Sciatic nerve (tissue), 2 donors: ENCODE measurements around the gene CD300A. TPM values are rescaled to one million over a fixed set of nuclear protein-coding genes. Genes with fewer than 3 reads are reported as not detected.
A peak's percentile ranks its signal among the peaks of the same experiment; 100 is the strongest.

Experiments used
- ATAC-seq: fragments of 200-7000 bp; cut with Tn5 transposase; one replicate; pipeline ENCODE4 v1.9.1; 2020; ENCODE audit warnings: mild to moderate bottlenecking, moderate library complexity
- DNase-seq: peaks from one replicate; pipeline ENCODE4 v3.0.0-alpha.2; 2020; ENCODE audit warnings: low spot score
- intact Hi-C: fragments of 100-400 bp; cut with DNase I; formaldehyde crosslinking; loops from one replicate; pipeline ENCODE4 v1.14.2; 2022
- total RNA-seq: library from RNA; stranded (reverse); fragmentation: NEBNext Ultra II Directional; extraction: Animal tissue kit (Norgen Biotek cat#: 25700); gene quantifications from one replicate; pipeline ENCODE4 v1.2.1, GENCODE V29; 2021
- donor health status: DM: no; HTN: no; CAD: no.
- donor health status: DM: no; HTN: no; CAD: no.

The CD300A gene
- total RNA-seq, 1 donor from 2014 or later, result 13.0 TPM

DNA sequence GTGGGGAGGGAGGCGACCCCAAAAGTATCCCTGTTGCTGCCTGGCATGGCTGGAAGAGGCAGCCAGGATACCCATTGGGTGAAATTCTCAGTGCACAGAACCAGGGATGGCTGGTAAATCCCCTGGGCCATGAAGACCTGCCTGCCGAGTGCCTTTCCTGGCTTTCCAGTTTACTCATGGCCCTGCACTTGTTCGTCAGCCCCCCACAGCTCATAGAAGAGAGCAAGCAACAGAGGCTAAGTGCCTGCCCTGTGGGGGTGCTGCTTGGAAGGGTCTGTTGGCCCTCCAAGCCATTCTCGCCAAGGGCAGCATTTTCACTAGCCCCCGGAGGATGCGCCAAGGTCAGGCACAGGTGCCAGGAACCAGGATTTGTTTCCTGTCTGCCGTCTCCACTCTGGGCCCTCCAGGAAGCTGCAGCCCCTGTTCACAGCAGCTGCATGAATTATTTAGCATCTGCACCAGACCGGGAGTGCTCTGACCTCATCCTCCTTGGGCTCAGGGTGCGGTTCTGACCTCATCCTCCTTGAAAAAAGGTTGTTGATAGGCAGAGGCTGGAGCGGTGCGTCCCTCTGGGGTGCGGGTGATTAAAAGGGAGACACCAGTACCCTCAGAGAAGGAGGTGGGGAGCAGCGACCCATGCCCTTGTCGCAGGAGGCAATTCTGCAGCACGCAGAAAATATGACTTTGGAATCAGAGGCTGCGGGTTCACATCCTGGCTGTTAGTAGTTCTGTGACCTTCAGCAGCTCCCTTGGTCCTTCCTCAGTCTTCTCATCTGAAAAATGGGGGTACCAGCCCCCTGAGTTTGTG, 14.2 kb upstream of the CD300A start:
- ATAC-seq (peak; percentile 38), DNase-seq (no peak)
- intact Hi-C loops, result no loop called here

DNA sequence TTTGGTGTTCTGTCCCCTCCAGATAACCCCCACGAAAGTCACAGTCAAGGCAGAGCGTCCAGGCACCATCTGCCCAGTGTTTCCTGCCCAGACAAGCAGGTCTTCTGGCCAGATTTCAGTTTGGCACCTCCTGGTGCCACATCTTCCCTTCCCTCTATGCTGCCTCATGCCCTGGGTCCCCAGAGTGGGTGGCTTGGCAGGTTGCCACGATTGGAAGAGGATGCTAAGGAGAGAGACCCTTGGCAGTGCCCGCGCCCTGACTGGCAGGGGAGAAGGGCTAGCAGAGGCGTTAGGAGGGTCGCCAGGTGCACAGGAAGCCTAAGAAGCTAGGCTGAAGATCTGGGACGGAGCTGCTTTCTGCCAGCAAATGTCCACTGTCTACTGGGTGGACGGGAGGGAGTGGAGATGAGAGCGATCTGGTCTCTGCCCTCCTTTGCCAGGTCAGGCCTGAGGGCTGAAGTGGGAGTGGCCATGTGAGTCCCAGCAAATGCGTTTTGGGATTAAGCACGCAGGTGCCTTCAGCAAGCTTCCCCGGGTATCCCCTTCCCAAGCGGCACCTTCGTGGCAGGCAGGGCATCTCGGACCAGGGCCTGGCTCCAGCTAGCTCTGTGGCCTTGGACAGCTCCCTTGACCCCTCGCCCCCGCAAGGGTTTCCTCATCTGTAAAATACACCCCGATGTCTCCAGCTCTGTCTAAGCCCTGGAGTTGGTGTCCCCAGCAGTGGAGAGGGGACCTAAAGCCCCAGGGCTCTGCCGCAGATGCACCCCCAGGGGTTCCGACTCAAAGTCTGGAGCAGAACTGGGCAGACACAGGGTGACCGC, 13.4 kb upstream of the CD300A start:
- DNase-seq (no peak), ATAC-seq (peak; percentile 6)
- intact Hi-C loops, result no loop called here

DNA sequence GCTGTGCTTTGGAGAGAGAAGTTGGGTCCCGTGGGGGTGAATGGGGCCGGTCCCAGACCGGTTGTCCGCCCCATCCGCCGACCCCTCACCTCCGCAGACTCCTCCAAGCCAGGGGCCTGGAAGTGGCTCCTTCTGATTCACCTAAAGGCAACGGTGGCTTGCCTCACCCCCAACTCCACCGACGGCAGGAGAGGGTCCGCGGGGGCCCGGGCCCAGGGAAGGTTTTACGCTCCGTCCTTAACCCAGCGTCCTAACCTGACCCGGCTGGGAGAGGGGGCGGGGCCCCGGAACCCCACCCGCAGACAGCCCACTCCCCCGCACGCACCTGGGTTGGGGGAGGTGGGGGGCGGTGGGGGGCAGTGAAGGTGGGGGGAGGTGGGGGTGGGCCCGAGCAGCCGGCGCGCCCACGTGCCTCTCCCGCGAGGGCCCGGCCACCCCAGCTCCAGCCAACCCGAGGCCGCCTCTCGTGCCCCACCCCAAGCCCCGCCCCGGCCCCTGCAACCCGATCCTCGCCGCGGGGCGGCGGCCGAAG, 12.7 kb upstream of the CD300A start:
- peak; percentile 3 for ATAC-seq
- DNase-seq, result no peak

DNA sequence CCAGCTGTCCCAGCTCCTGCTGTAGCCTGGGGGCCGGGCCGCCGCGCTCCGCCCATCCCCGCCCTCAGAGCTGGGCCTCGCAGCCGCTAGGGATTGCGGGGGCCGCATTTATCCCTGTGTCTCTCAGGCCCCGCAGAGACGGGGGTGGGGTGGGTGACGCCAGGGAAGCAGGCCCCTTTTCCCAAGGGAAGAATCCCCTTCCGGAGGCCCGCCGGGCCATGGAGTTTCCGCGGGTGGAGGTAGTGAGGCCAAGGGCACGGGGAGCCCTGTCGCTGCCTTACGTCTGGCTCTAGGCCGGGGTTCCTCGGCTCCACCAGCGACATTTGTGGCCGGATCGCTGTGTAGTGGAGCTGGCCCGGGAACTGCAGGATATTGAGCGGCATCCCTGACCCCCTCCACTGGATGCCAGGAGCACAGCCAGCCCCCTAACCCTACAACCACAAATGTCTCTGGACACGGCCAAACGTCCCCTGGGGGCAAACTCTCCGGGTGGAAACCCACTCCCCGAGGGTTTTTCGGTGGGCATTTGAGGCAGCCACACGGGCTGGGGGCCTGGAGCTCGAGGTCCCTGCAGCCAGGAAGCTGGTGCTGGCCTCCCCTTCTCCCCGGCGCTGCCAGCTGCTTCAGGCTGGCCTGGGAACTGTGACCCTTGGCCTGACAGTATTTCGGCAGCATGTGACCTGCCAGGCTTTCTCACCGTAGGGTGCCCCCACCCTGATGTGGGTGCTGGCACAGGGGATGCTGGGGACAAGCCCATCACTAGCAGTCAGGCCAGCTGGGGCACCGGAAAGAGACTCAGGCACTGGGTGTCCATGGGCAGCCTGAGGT, 12.0 kb upstream of the CD300A start:
- peak; percentile 94 for DNase-seq
- intact Hi-C loops, result loop anchor here (5.0 kb wide), 2 partner anchors 72 to 152 kb away; no protein-coding TSS in a partner anchor

More for the DNA sequence above, 12.7 kb upstream of the CD300A start:
- intact Hi-C loops, result no loop called here

DNA sequence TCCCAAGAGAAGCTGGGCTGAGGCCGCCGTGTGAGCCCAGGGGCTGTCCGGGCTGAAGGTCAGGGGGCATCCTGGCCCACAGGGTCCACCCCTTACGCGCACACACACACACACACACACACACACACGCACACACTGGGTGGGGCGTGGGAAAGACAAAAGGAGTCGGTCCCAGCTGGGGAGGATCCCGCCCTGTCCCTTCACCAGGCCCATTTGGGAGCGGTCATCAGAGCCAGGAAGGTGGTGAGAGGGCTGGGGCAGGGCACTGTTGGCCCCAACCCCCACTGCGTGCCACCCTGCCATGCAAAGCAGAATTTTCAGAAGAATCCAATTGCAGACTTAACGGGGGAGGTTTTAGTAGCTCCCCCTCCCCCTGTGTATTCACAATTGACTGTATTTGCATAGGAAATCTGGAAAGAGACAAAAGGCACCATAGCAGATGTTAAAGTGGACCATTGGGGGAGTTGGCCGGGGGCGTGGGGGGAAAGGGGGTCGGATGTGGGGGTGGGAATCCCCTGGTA, 11.3 kb upstream of the CD300A start:
- intact Hi-C loops, result loop anchor here (5.0 kb wide), 2 partner anchors 73 to 153 kb away; no protein-coding TSS in a partner anchor
- ATAC-seq, result no peak
- no peak for DNase-seq

More for the DNA sequence above, 12.0 kb upstream of the CD300A start:
- peak; percentile 94 for ATAC-seq

DNA sequence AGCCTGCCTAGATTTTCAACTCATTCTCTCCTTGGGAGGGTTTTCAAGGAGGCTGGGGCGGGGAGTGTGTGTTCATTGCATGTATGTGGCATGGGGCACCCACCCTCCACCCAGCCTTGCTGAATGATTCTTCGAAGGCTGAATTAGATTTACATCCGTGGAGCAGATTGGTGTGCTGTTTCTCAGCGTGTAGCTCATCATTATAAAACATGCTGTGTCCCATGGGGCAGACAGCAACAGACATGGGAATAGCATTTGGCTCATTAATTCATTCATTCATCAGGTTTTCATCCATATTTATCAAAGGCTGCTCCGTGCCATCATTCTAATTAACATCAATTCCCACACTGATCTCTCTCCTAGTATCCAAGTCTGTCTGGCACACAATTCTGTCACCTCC, 10.6 kb upstream of the CD300A start:
- intact Hi-C loops, result loop anchor here (5.0 kb wide), 2 partner anchors 74 to 154 kb away; no protein-coding TSS in a partner anchor
- no peak for DNase-seq
- no peak for ATAC-seq

DNA sequence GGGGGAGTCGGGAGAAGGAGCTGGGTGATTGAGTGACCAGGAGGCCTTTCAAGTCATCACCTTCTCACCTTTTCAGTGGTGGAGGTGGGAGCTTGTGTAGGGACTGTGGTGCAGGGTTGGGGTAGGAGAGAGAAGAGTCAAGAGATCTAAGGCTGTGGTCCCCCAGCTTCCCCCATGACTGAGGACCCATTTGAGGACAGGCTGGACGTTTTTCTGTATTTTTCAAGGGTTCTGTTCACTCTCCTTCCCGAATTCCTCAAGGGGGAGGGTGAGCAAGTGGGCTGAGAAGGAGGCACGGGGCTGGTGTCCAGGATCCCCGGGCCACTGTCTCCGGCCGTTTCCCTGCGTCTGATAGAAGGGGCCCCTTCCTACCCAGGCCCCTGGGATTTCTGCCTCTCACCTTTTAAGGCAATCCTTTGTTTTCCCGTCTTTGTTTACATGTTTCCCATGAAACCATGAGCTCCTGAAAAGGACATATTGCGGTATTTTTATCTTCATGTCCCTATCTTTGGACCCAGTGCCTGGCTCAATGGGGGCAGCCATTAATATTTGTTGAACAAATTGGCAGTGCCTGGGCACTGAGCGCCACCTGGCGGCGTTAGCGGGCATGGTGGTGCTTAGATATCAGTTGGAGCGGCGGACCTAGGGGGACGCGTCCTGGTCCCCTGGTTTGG, 9.2 kb upstream of the CD300A start:
- intact Hi-C loops, result loop anchor here (5.0 kb wide), 2 partner anchors 75 to 155 kb away; no protein-coding TSS in a partner anchor
- peak; percentile 90 for DNase-seq
- peak; percentile 33 for ATAC-seq

DNA sequence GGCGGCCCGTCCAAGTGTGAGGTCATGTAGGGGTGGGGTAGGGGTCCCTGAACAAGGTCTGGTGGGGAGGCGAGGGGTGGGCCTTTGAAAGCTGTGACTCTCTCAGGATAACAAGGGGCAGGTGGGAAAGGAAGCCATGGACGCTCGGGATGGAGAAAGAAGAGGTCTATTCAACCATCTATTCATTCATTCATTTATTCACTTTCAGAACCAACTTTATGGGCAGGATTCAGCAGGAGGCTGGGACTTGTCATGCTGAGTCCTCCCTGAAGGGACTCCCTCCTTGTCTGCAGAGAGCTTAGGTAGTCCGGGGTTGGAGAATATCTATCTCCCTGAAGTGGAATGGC, 8.6 kb upstream of the CD300A start:
- ATAC-seq (no peak), DNase-seq (no peak)
- intact Hi-C loops, result loop anchor here (5.0 kb wide), 2 partner anchors 75 to 155 kb away; no protein-coding TSS in a partner anchor

DNA sequence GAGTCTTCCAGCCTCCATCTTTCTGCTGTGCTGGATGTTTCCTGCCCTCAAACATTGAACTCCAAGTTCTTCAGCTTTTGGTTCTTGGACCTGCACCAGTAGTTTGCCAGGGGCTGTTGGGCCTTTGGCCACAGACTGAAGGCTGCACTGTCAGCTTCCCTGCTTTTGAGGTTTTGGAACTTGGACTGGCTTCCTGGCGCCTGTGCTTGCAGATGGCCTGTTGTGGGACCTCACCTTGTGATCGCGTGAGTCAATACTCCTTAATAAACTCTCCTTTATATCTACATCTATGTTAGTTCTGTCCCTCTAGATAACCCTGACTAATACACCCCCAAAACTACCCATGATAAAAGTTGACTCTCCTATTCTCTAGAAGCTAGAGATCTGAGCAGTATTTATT, 7.6 kb upstream of the CD300A start:
- ATAC-seq (no peak), DNase-seq (no peak)
- intact Hi-C loops, result loop anchor here (5.0 kb wide), 2 partner anchors 77 to 157 kb away; no protein-coding TSS in a partner anchor

DNA sequence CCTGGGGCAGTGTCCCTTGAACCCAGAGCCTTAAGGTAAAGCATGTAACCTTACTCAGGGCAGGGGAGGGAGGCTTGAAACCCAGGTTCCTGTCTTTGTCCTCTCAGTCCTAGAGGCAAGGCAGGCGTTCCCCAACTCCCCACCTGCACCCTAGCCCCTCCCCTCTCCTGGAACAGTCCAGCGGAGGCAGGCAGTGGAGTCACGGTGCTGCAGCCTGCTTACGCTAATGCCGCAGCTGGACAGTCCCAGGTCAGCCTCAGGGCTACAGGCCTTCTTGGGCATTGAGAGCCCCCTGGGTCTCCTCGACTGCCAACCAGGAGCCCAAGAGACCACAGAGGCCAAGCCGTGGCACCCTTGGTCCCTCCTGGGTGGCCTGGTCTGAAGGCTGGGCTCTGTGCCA, 6.8 kb upstream of the CD300A start:
- DNase-seq (no peak), ATAC-seq (no peak)
- intact Hi-C loops, result loop anchor here (5.0 kb wide), 2 partner anchors 77 to 157 kb away; no protein-coding TSS in a partner anchor

DNA sequence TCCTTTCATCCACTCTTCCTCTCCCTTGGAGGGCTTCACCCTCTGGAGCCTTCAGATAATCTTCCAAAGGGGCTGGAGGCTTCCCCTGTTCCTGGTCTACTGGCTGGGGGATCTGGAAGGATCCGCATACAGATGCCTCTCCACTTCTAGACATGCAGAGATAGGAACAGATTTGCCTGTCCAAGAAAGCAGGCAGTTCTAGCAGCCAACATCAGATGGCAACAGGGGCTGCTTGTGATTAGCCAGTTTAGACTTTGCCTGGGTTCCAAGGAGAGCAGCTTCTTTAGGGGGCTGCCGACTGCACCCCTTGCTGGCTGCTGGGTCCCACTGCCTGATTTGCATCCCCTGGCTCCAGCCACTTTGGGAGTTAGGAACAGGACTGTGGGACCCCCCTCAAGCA, 6.2 kb upstream of the CD300A start:
- intact Hi-C loops, result no loop called here

DNA sequence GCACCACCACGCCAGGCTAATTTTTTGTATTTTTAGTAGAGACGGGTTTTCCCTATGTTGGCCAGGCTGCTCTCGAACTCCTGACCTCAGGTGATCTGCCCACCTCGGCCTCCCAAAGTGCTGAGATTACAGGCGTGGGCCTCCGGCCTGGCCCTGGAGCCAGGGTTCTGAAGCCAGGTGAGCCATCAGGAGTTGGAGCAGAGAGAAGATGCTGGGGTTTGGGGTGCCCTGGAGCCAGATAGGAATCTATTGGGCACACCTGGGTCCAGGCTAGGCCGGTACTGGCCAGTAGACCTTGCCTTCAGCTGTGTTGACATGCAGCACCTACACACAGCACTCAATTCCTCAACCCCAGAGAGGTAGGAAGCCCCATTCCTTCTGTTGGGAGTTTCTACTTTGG, 5.4 kb upstream of the CD300A start:
- DNase-seq (no peak), ATAC-seq (no peak)
- intact Hi-C loops, result no loop called here

More for the DNA sequence above, 6.2 kb upstream of the CD300A start:
- no peak for DNase-seq
- no peak for ATAC-seq

DNA sequence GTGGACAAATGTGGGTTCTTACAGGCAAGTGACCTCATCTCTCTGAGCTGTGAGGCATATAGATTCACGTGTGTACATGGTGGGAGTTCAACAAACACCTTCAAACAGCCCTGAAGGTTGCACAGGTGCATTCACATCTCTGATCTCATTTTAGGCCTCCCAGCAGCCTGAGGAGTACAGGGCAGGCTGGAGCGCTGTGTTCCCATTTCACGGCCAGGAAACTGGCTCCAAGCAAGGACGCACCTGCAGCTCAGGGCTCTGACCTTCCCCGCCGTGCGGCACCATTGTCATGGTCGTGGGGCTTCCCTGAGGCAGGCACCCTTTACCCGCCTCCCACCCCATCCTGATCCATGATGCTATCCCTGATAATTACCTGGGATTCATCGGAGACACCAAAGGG, 4.8 kb upstream of the CD300A start:
- no peak for ATAC-seq
- DNase-seq, result no peak
- intact Hi-C loops, result no loop called here

DNA sequence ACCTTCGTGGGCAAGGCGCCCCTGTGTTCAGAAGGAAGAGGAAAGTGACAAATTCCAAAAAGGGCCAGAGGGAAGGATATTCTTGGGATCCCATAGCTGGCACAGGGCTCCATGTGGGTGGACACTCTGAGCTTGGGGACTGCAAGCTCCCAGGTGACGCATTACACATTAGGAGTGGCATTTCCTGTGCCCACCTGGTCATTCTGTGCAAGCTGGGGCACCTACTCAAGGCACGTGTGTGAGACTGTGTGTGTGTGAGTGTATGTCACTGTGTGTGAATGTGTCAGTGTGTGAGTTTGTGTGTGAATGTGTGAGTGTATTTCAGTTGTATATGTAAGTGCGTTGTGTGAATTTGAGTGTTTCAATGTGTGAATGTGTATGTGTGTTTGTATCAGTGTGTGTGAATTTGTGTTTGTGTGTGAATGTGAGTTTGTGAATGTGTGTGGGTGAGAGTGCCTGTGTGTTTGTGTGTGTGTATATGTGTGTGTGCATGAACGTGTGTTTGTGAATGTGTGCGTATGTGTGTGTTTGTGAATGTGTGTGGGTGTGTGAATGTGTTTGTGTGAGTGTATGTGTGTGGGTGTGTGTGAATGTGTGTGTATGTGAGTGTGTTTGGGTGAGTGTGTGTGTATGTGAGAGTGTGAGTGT, 1.6 kb upstream of the CD300A start:
- DNase-seq, result no peak
- intact Hi-C loops, result no loop called here
- no peak for ATAC-seq

DNA sequence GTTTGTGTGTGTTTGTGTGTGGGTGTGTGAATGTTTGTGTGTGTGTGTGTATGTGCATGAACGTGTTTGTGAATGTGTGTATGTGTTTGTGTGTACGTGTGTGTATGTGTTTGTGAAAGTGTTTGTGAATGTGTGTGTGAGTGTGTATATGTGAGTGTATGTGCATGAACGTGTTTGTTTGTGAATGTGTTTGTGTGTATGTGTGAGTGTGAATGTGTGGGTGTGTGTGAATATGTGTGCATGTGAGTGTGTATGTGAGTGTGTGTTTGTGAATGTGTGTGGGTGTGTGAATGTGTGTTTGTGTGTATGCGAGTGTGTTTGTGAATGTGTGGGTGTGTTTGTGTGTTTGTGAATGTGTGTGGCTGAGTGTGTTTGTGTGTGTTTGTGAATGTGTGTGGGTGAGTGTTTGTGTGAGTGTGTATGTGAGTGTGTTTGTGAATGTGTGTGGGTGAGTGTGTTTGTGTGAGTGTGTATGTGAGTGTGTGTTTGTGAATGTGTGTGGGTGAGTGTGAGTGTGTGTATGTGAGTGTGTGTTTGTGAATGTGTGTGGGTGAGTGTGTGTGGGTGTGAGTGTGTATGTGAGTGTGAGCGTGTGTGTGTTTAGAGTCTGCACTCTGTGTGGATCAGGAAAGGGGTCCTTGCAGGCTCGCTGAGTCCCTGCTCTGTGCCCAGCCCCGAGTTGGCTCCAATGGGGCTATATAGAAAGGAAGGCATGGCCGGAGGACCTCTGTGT, 890 bp upstream of the CD300A start:
- ATAC-seq (no peak), DNase-seq (no peak)
- intact Hi-C loops, result no loop called here

DNA sequence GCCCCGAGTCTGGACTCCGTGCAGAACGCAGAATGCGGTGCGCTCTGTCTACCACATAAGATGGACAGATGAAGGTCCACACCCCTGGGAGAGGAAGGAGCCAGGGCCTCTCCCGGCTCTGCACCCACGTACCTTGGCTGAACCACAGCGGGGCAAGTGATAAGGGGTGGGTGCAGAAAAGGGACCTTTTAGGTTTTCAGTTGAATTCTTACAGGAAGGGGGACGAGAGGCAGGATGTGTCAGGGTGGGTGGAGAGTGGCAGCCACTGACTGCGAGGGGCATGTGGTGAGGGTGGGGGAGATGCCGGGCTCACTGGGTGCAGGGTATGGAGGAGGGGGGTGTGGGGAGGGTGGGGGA, 372 bp downstream of the CD300A start:
- DNase-seq (no peak), ATAC-seq (no peak)
- intact Hi-C loops, result no loop called here
